T-helper 17 cell (primary cell): ENCODE results near the gene DSCAM. TPM values are rescaled to one million over a fixed set of nuclear protein-coding genes. Genes with fewer than 3 reads are reported as not detected.

Experiments
- ATAC-seq: fragments of 150-1000 bp; cut with Tn5 transposase; 2 replicates; pipeline ENCODE4 v1.10.0; 2021; ENCODE audit warnings: mild to moderate bottlenecking, moderate library complexity
- DNase-seq, 3 donors: peaks; one replicate each; pipeline versions ENCODE4 v3.0.0 to v3.0.0-alpha.2; 2020 to 2021
- H3K9me3 ChIP-seq: one replicate; pipeline ENCODE4 v1.7.0; 2013; ENCODE audit warnings: low read length, mild to moderate bottlenecking; ENCODE audit not compliant: control insufficient read depth, poor library complexity, severe bottlenecking
- H3K27ac Mint-ChIP-seq: one replicate; pipeline ENCODE4 v1.8.0; 2022; ENCODE audit warnings: mild to moderate bottlenecking, moderate library complexity, mixed read lengths
- H3K27me3 Mint-ChIP-seq: one replicate; pipeline ENCODE4 v1.8.0; 2022; ENCODE audit warnings: mixed read lengths
- H3K36me3 Mint-ChIP-seq: one replicate; pipeline ENCODE4 v1.8.0; 2022; ENCODE audit warnings: low read depth, mixed read lengths
- H3K4me1 Mint-ChIP-seq: one replicate; pipeline ENCODE4 v1.8.0; 2022; ENCODE audit warnings: mild to moderate bottlenecking, mixed read lengths
- H3K4me3 Mint-ChIP-seq: one replicate; pipeline ENCODE4 v1.8.0; 2022; ENCODE audit warnings: mild to moderate bottlenecking, moderate library complexity, mixed read lengths
- total RNA-seq, 4 donors: library from RNA in 2 of 4; stranded (reverse) in 2 of 4; gene quantifications; one replicate each; pipeline ENCODE4 v1.2.3 and lab custom pipeline; 2022 to 2026

Gene DSCAM
- total RNA-seq, 2 donors from 2014 or later, result not detected

- no peak for DNase-seq
- no peaks in the 10 kb centered on the region for H3K4me1 Mint-ChIP-seq
- no peaks in the 10 kb centered on the region for H3K36me3 Mint-ChIP-seq
- H3K27me3 Mint-ChIP-seq, result no peaks in the 10 kb centered on the region
- no peak overlapping the region for H3K27ac Mint-ChIP-seq
- no peak for ATAC-seq
- H3K9me3 ChIP-seq, result no peaks in the 10 kb centered on the region
- no peak overlapping the region for H3K4me3 Mint-ChIP-seq
These were observed 315.4 kb downstream of the DSCAM start for GRCh38 chr21:40531431-40532110.

DNA sequence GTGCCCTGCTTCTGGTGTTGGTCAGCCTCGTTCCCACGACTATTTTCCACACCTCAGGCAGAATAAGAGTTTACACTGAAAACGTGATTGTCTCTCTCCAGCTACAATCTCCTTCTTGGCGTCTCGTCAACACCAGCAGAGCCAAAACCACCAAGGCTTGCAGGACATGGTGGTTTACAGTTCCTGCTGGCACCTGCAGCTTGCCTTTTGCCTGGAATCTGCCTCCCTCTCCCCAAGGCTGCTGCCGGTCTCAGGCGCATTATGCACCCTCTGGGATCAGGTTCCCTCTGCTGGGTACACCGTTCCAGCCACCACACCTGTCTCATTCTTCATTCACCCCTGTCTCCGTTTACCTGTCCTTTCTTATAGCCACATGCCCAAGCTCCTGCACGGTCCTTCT is 315.9 kb downstream of the DSCAM start:
- Mint-ChIP-seq H3K27ac (no peak overlapping the region), H3K4me1 (no peaks in the 10 kb centered on the region), H3K27me3 (no peaks in the 10 kb centered on the region), H3K36me3 (no peaks in the 10 kb centered on the region), H3K4me3 (no peak overlapping the region)
- DNase-seq (no peak), ATAC-seq (no peak)
- H3K9me3 ChIP-seq, result no peaks in the 10 kb centered on the region

DNA sequence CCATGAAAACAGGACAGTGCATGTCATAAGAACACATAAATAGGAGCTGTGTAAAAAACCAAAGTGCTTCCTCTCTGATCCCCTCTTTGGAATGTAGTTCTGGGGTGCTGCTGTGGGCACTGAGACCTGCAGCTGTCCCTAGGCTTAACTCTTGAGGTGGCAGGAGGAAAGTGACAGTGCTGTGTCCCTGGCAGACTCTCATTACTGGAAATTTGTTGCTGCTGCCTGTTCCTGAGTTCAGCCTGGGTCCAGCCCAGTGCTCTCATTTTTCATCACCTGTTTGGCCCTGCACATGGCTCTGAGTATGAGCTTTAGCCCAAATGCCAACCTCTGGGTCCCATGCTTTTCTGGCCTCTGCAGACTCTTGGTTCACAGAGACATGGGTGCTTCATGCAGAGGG is 329.3 kb downstream of the DSCAM start:
- ATAC-seq (no peak), DNase-seq (no peak)
- no peaks in the 10 kb centered on the region for H3K27me3 Mint-ChIP-seq
- no peaks in the 10 kb centered on the region for H3K36me3 Mint-ChIP-seq
- H3K9me3 ChIP-seq, result no peaks in the 10 kb centered on the region
- H3K4me1 Mint-ChIP-seq, result no peaks in the 10 kb centered on the region
- no peak overlapping the region for H3K27ac Mint-ChIP-seq
- no peak overlapping the region for H3K4me3 Mint-ChIP-seq

- DNase-seq (no peak), ATAC-seq (no peak)
- Mint-ChIP-seq H3K27ac (no peak overlapping the region), H3K4me3 (no peak overlapping the region), H3K36me3 (no peaks in the 10 kb centered on the region), H3K4me1 (no peaks in the 10 kb centered on the region), H3K27me3 (no peaks in the 10 kb centered on the region)
- no peaks in the 10 kb centered on the region for H3K9me3 ChIP-seq
These were observed 330.6 kb downstream of the DSCAM start for GRCh38 chr21:40516335-40516734.

- Mint-ChIP-seq H3K4me3 (no peak overlapping the region), H3K27me3 (no peaks in the 10 kb centered on the region), H3K36me3 (no peaks in the 10 kb centered on the region), H3K4me1 (no peaks in the 10 kb centered on the region), H3K27ac (no peak overlapping the region)
- DNase-seq (no peak), ATAC-seq (no peak)
- no peaks in the 10 kb centered on the region for H3K9me3 ChIP-seq
These were observed 334.4 kb downstream of the DSCAM start for GRCh38 chr21:40512590-40512989.

DNA sequence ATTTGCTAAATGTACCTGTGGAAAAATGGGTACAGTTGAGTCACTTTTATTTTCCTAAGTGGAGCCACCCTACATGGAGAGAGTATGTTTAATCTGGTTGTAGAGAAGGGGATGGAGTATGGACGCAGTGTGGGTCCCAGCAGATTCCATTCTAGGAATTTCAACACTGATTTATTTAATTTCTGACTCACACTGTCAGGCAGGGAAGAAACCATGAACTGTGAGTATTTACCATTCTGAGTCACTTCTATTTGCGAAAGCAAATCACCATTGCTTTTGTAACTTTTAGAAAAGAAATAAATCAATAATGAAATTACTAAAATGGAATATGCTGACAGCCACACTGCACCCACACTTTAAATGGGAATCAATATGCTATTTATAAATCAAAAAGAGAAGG is 339.0 kb downstream of the DSCAM start:
- DNase-seq (no peak), ATAC-seq (no peak)
- no peaks in the 10 kb centered on the region for H3K9me3 ChIP-seq
- H3K36me3 Mint-ChIP-seq, result no peaks in the 10 kb centered on the region
- no peak overlapping the region for H3K27ac Mint-ChIP-seq
- no peaks in the 10 kb centered on the region for H3K27me3 Mint-ChIP-seq
- no peaks in the 10 kb centered on the region for H3K4me1 Mint-ChIP-seq
- H3K4me3 Mint-ChIP-seq, result no peak overlapping the region

DNA sequence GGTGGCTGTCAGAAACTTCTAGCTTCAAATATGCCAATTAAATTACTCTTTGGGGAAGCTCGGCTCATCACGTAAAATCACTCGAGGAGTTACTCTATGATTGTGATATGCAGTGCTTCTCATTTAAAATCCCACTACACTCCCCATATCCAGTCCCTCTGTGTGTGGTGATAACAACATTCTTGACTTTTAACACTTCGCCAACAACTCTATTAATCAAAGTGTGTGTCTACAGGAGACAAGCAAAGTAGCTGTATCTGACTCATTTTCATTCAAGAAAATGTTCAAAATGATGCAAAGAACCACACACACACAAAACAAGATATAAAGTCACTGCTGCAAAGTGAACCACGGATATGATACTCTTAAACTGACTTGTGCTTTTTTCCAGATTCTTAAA is 341.3 kb downstream of the DSCAM start:
- H3K4me3 Mint-ChIP-seq, result no peak overlapping the region
- H3K36me3 Mint-ChIP-seq, result no peaks in the 10 kb centered on the region

GRCh38 chr21:40505244-40505643 is 341.7 kb downstream of the DSCAM start:
- Mint-ChIP-seq H3K4me1 (no peaks in the 10 kb centered on the region), H3K27me3 (no peaks in the 10 kb centered on the region), H3K4me3 (no peak overlapping the region), H3K27ac (no peak overlapping the region), H3K36me3 (no peaks in the 10 kb centered on the region)
- ATAC-seq (no peak), DNase-seq (no peak)
- no peaks in the 10 kb centered on the region for H3K9me3 ChIP-seq

More for the DNA sequence above, 341.3 kb downstream of the DSCAM start:
- DNase-seq (no peak), ATAC-seq (no peak)
- H3K27ac Mint-ChIP-seq, result no peak overlapping the region
- no peaks in the 10 kb centered on the region for H3K9me3 ChIP-seq
- no peaks in the 10 kb centered on the region for H3K4me1 Mint-ChIP-seq
- no peaks in the 10 kb centered on the region for H3K27me3 Mint-ChIP-seq

DNA sequence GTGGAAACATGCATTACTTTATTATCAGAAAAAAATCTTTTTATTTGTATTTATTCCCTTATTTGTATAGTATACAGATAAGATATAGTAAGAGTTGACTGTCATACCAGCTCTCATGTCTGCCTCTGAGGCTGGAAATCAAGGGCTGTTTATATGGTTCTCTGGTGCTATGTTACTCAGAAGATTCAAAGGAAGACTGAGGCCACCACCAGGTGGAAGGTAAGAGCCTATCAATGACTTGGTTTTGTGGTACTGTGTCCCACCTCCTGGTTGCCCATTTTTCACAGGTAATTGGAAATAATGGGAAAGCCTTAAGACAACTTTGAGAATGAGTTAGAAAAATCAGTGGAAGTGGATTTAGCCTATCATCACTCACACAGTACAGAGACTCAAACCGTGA is 342.1 kb downstream of the DSCAM start:
- H3K4me3 Mint-ChIP-seq, result no peak overlapping the region
- H3K27me3 Mint-ChIP-seq, result no peaks in the 10 kb centered on the region
- no peaks in the 10 kb centered on the region for H3K4me1 Mint-ChIP-seq
- no peak overlapping the region for H3K27ac Mint-ChIP-seq
- no peaks in the 10 kb centered on the region for H3K9me3 ChIP-seq
- DNase-seq, result no peak
- ATAC-seq, result no peak
- no peaks in the 10 kb centered on the region for H3K36me3 Mint-ChIP-seq

DNA sequence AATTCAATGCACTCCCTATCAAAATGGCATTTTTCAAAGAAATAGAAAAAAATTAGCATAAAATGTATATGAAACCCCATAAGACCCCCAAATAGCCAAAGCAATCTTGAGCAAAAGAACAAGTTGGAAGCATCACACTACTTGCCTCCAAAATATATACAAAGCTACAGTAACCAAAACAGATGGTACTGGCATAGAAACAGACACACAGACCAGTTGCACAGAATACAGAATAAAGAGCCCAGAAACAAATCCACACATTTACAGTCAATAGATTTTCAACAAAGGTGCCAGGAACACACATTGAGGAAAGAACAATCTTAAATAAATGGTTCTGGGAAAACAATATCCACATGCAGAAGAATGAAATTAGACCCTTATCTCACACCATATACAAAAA is 350.8 kb downstream of the DSCAM start:
- Mint-ChIP-seq H3K4me3 (no peak overlapping the region), H3K27ac (no peak overlapping the region)

DNA sequence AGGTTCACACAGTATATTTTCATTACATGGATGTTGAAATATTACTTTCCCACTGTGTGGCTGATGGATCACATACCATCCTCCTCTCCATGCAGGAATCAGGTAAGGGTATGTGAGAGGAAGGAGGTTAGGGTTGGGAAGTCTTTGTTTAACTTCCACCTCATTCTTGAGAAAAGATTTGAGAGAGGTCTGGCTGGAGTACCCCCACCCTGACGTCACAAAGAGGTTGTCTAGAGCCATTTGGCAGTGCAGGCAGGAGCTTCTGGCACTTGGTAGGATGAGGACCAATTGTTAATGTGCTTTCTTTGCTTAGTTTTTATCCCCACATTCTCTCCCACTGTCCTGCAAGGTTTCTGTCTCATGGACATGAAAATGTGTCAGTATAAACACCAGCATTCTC is 356.6 kb downstream of the DSCAM start:
- Mint-ChIP-seq H3K4me1 (no peaks in the 10 kb centered on the region), H3K4me3 (no peak overlapping the region), H3K27ac (no peak overlapping the region), H3K36me3 (no peaks in the 10 kb centered on the region), H3K27me3 (no peaks in the 10 kb centered on the region)
- DNase-seq, result no peak
- ATAC-seq, result no peak
- no peaks in the 10 kb centered on the region for H3K9me3 ChIP-seq

More for the DNA sequence above, 350.8 kb downstream of the DSCAM start:
- no peaks in the 10 kb centered on the region for H3K9me3 ChIP-seq
- ATAC-seq (no peak), DNase-seq (no peak)
- H3K4me1 Mint-ChIP-seq, result no peaks in the 10 kb centered on the region
- H3K36me3 Mint-ChIP-seq, result no peaks in the 10 kb centered on the region
- no peaks in the 10 kb centered on the region for H3K27me3 Mint-ChIP-seq

GRCh38 chr21:40489001-40489400 is 358.0 kb downstream of the DSCAM start:
- H3K27ac Mint-ChIP-seq, result no peak overlapping the region
- H3K4me1 Mint-ChIP-seq, result no peaks in the 10 kb centered on the region
- H3K9me3 ChIP-seq, result no peaks in the 10 kb centered on the region
- DNase-seq (no peak), ATAC-seq (no peak)
- no peak overlapping the region for H3K4me3 Mint-ChIP-seq
- no peaks in the 10 kb centered on the region for H3K27me3 Mint-ChIP-seq
- no peaks in the 10 kb centered on the region for H3K36me3 Mint-ChIP-seq

GRCh38 chr21:40481764-40482163 is 365.2 kb downstream of the DSCAM start:
- H3K4me3 Mint-ChIP-seq, result no peak overlapping the region
- H3K36me3 Mint-ChIP-seq, result no peaks in the 10 kb centered on the region
- ATAC-seq (no peak), DNase-seq (no peak)
- no peaks in the 10 kb centered on the region for H3K27me3 Mint-ChIP-seq
- no peak overlapping the region for H3K27ac Mint-ChIP-seq
- no peaks in the 10 kb centered on the region for H3K9me3 ChIP-seq
- H3K4me1 Mint-ChIP-seq, result no peaks in the 10 kb centered on the region

GRCh38 chr21:40474513-40474912 is 372.4 kb downstream of the DSCAM start:
- H3K9me3 ChIP-seq, result no peaks in the 10 kb centered on the region
- no peaks in the 10 kb centered on the region for H3K36me3 Mint-ChIP-seq
- H3K4me3 Mint-ChIP-seq, result no peak overlapping the region
- no peaks in the 10 kb centered on the region for H3K27me3 Mint-ChIP-seq
- H3K4me1 Mint-ChIP-seq, result no peaks in the 10 kb centered on the region
- H3K27ac Mint-ChIP-seq, result no peak overlapping the region
- ATAC-seq (no peak), DNase-seq (no peak)
